ENCODE data around the gene RIC8A.

The RIC8A gene

GRCh38 chr11:204587-205109 lies 2.9 kb upstream of the RIC8A start:
- DNase-seq (ENCODE audit: low read depth), result no peak

GRCh38 chr11:205221-206001 lies 2.1 kb upstream of the RIC8A start:
- no peak for DNase-seq (ENCODE audit: low read depth)

GRCh38 chr11:206002-206384 lies 1.5 kb upstream of the RIC8A start:
- no peak for DNase-seq (ENCODE audit: low read depth)

GRCh38 chr11:206526-207207 lies 841 bp upstream of the RIC8A start:
- DNase-seq (ENCODE audit: low read depth), result no peak

GRCh38 chr11:207863-208180 lies 314 bp downstream of the RIC8A start:
- no peak for DNase-seq (ENCODE audit: low read depth)

GRCh38 chr11:208181-208916 lies 841 bp downstream of the RIC8A start:
- peak; percentile 22 for DNase-seq (ENCODE audit: low read depth)

GRCh38 chr11:208917-209260 lies 1.4 kb downstream of the RIC8A start:
- no peak for DNase-seq (ENCODE audit: low read depth)

GRCh38 chr11:209275-210121 lies 2.0 kb downstream of the RIC8A start:
- DNase-seq (ENCODE audit: low read depth), result no peak

GRCh38 chr11:210122-210802 lies 2.8 kb downstream of the RIC8A start:
- DNase-seq (ENCODE audit: low read depth), result no peak

- no peak for DNase-seq (ENCODE audit: low read depth)
Observed at GRCh38 chr11:210803-211180, 3.3 kb downstream of the RIC8A start.

GRCh38 chr11:211295-211694 lies 3.8 kb downstream of the RIC8A start:
- no peak for DNase-seq (ENCODE audit: low read depth)

GRCh38 chr11:211741-212140 lies 4.2 kb downstream of the RIC8A start:
- no peak for DNase-seq (ENCODE audit: low read depth)

GRCh38 chr11:212150-213100 lies 4.9 kb downstream of the RIC8A start:
- no peak for DNase-seq (ENCODE audit: low read depth)

- no peak for DNase-seq (ENCODE audit: low read depth)
Observed at GRCh38 chr11:213111-213510, 5.6 kb downstream of the RIC8A start.

GRCh38 chr11:214083-214482 lies 6.6 kb downstream of the RIC8A start:
- no peak for DNase-seq (ENCODE audit: low read depth)

- DNase-seq (ENCODE audit: low read depth), result no peak
Observed at GRCh38 chr11:215581-216037, 8.1 kb downstream of the RIC8A start.

- DNase-seq (ENCODE audit: low read depth), result no peak
Observed at GRCh38 chr11:216081-216974, 8.8 kb downstream of the RIC8A start.

GRCh38 chr11:217704-218103 lies 10.2 kb downstream of the RIC8A start:
- DNase-seq (ENCODE audit: low read depth), result no peak
